H1 (cell line): Measurements from ENCODE around the gene MEGF11. TPM values are rescaled to one million over a fixed set of nuclear protein-coding genes. Genes with fewer than 3 reads are reported as not detected.

ENCODE experiments used
- CTCF ChIA-PET: fragments of 300-600 bp; sonication (Branson Sonifier 250); formaldehyde crosslinking; loops from one replicate; lab custom pipeline; 2021; ENCODE audit not compliant: partially characterized antibody; lab: Charles Lee
- POLR2A ChIA-PET: fragments of 300-600 bp; sonication (Branson Sonifier 250); formaldehyde crosslinking; loops from one replicate; lab custom pipeline; 2021; ENCODE audit warnings: inconsistent platforms; ENCODE audit not compliant: partially characterized antibody; lab: Charles Lee
- DNase-seq, 2 experiments: peaks; one replicate each; pipeline versions ENCODE4 v3.0.0 to v3.0.0-alpha.2; 2010 to 2022; ENCODE audit warnings: low spot score in 2 of 2, low read depth in 1 of 2, mixed read lengths in 1 of 2
- FAIRE-seq: peaks from 2 replicates; lab custom pipeline; 2011; peaks lifted over from hg19 to GRCh38; lab: Jason Lieb, UNC
- H2AFZ ChIP-seq: 2 replicates; pipeline ENCODE4 v1.8.1; 2012; ENCODE audit warnings: low read length, inconsistent platforms
- H2AK5ac ChIP-seq: 2 replicates; pipeline ENCODE4 v1.6.1; 2013; ENCODE audit warnings: low read depth, low read length
- H2BK120ac ChIP-seq: replicated peaks from 2 replicates; pipeline ENCODE3; 2013; ENCODE audit warnings: low read depth, low read length, inconsistent platforms
- H2BK12ac ChIP-seq: 2 replicates; pipeline ENCODE4 v1.6.1; 2013; ENCODE audit warnings: low read depth, low read length
- H2BK15ac ChIP-seq: 2 replicates; pipeline ENCODE4 v1.6.1; 2013; ENCODE audit warnings: low read length
- H2BK20ac ChIP-seq: 2 replicates; pipeline ENCODE4 v1.6.1; 2013; ENCODE audit warnings: low read length
- H2BK5ac ChIP-seq: 2 replicates; pipeline ENCODE4 v1.6.1; 2013; ENCODE audit warnings: low read depth, low read length
- H3K14ac ChIP-seq: 2 replicates; pipeline ENCODE4 v1.6.1; 2013; ENCODE audit warnings: inconsistent platforms; ENCODE audit not compliant: insufficient read length
- H3K18ac ChIP-seq: 2 replicates; pipeline ENCODE4 v1.6.1; 2013; ENCODE audit warnings: low read length; ENCODE audit errors: extremely low read depth
- H3K23ac ChIP-seq: 2 replicates; pipeline ENCODE4 v1.6.1; 2013; ENCODE audit warnings: inconsistent platforms; ENCODE audit not compliant: insufficient read length
- H3K23me2 ChIP-seq: 2 replicates; pipeline ENCODE4 v1.6.1; 2013; ENCODE audit warnings: low read depth, low read length
- H3K27ac ChIP-seq: 2 replicates; pipeline ENCODE4 v1.6.1; 2011; ENCODE audit warnings: low read depth, low read length, inconsistent platforms
- H3K27me3 ChIP-seq, 4 experiments: replicated peaks in 1 of 4; 1 replicate in 1 of 4; 2 replicates in 3 of 4; pipeline versions ENCODE4 v1.6.1 to v1.8.1; 2011 to 2013; ENCODE audit warnings: low read length in 3 of 4, mild to moderate bottlenecking in 3 of 4, inconsistent platforms in 2 of 4, mixed read lengths in 2 of 4, moderate library complexity in 1 of 4; ENCODE audit not compliant: control insufficient read depth in 3 of 4, insufficient read depth in 3 of 4; ENCODE audit errors: extremely low read depth in 1 of 4
- H3K36me3 ChIP-seq, 4 experiments: 2 replicates each; pipeline versions ENCODE4 v1.6.1 to v1.8.1; 2011 to 2013; ENCODE audit warnings: mild to moderate bottlenecking in 4 of 4, low read length in 3 of 4, moderate library complexity in 2 of 4, control low read depth in 1 of 4, inconsistent platforms in 1 of 4; ENCODE audit not compliant: insufficient read depth in 4 of 4, control insufficient read depth in 2 of 4
- H3K4ac ChIP-seq: replicated peaks from 2 replicates; pipeline ENCODE3; 2013; ENCODE audit warnings: low read length, low read depth, mixed read lengths, inconsistent platforms; ENCODE audit not compliant: insufficient read length
- H3K4me1 ChIP-seq, 4 experiments: replicated peaks in 1 of 4; 1 replicate in 1 of 4; 2 replicates in 3 of 4; pipeline versions ENCODE4 v1.6.1 to v1.8.1; 2011 to 2013; ENCODE audit warnings: low read length in 3 of 4, inconsistent platforms in 2 of 4, mixed read lengths in 1 of 4; ENCODE audit not compliant: insufficient read depth in 4 of 4, control insufficient read depth in 3 of 4
- H3K4me2 ChIP-seq, 2 experiments: 2 replicates each; pipeline versions ENCODE4 v1.6.1 to v1.8.1; 2011 to 2013; ENCODE audit warnings: low read depth in 2 of 2, low read length in 2 of 2, control low read depth in 1 of 2, inconsistent platforms in 1 of 2, mild to moderate bottlenecking in 1 of 2; ENCODE audit not compliant: insufficient read depth in 1 of 2
- H3K4me3 ChIP-seq, 4 experiments: fragments of 200-600, 300-600 bp in 1 of 4; sonication (generic), shearing (Covaris generic), sonication (Bioruptor Twin) in 1 of 4; 2 replicates each; pipeline versions ENCODE4 v1.5.1 to v1.8.1; 2011 to 2016; ENCODE audit warnings: low read length in 4 of 4, low read depth in 3 of 4, control low read depth in 2 of 4, inconsistent platforms in 2 of 4, mild to moderate bottlenecking in 2 of 4, mixed read lengths in 1 of 4, moderate library complexity in 1 of 4; ENCODE audit not compliant: insufficient read depth in 2 of 4; ENCODE audit errors: extremely low read depth in 1 of 4
- H3K56ac ChIP-seq: replicated peaks from 2 replicates; pipeline ENCODE3; 2013; ENCODE audit warnings: low read depth, mild to moderate bottlenecking, mixed read lengths, low read length, inconsistent platforms; ENCODE audit not compliant: insufficient read length
- H3K79me1 ChIP-seq: 2 replicates; pipeline ENCODE4 v1.6.1; 2013; ENCODE audit warnings: low read depth, low read length, control low read depth
- H3K79me2 ChIP-seq, 2 experiments: 2 replicates each; pipeline versions ENCODE4 v1.6.1 to v1.8.1; 2012 to 2013; ENCODE audit warnings: low read length in 2 of 2, mild to moderate bottlenecking in 2 of 2, inconsistent platforms in 1 of 2; ENCODE audit not compliant: insufficient read depth in 2 of 2, control insufficient read depth in 1 of 2
- H3K9ac ChIP-seq, 4 experiments: replicated peaks in 1 of 4; 1 replicate in 1 of 4; 2 replicates in 3 of 4; pipeline versions ENCODE4 v1.6.1 to v1.8.1; 2011 to 2013; ENCODE audit warnings: low read depth in 3 of 4, low read length in 3 of 4, control low read depth in 2 of 4, mild to moderate bottlenecking in 2 of 4, moderate library complexity in 2 of 4, inconsistent platforms in 1 of 4; ENCODE audit errors: extremely low read depth in 1 of 4
- H3K9me3 ChIP-seq, 2 experiments: 2 replicates each; pipeline versions ENCODE4 v1.6.1 to v1.8.1; 2012 to 2013; ENCODE audit warnings: mild to moderate bottlenecking in 2 of 2, moderate library complexity in 2 of 2, control low read depth in 1 of 2, inconsistent platforms in 1 of 2, low read depth in 1 of 2, low read length in 1 of 2, mixed read lengths in 1 of 2; ENCODE audit not compliant: insufficient read depth in 2 of 2
- H4K20me1 ChIP-seq, 2 experiments: replicated peaks in 1 of 2; 2 replicates each; pipeline versions ENCODE3 to v1.8.1; 2011 to 2013; ENCODE audit warnings: inconsistent platforms in 2 of 2, low read length in 2 of 2, mild to moderate bottlenecking in 1 of 2; ENCODE audit not compliant: insufficient read depth in 2 of 2, control insufficient read depth in 1 of 2
- H4K5ac ChIP-seq: 2 replicates; pipeline ENCODE4 v1.6.1; 2013; ENCODE audit warnings: low read length, low read depth, mixed read lengths, inconsistent platforms; ENCODE audit not compliant: insufficient read length
- H4K8ac ChIP-seq: 2 replicates; pipeline ENCODE4 v1.8.0; 2013; ENCODE audit warnings: mild to moderate bottlenecking, moderate library complexity, low read length, inconsistent platforms; ENCODE audit not compliant: insufficient read depth; ENCODE audit errors: extremely low read depth
- H4K91ac ChIP-seq: replicated peaks from 2 replicates; pipeline ENCODE3; 2013; ENCODE audit warnings: low read length, mixed read lengths, inconsistent platforms; ENCODE audit not compliant: insufficient read length
- BRCA1 ChIP-seq: IDR thresholded peaks from 2 replicates; pipeline ENCODE4 v1.6.1; 2012; ENCODE audit warnings: low read depth, low read length, improper control_type of control experiment
- CBX8 ChIP-seq: fragments of 300-800, 300-1000 bp; sonication (generic); IDR thresholded peaks from 2 replicates; pipeline ENCODE4 v1.7.1; 2016; ENCODE audit warnings: low read depth, low read length, borderline replicate concordance
- CREB1 ChIP-seq: IDR thresholded peaks from 2 replicates; pipeline ENCODE4 v1.6.1; 2012; ENCODE audit warnings: inconsistent platforms
- EGR1 ChIP-seq: IDR thresholded peaks from 2 replicates; pipeline ENCODE4 v1.6.1; 2011; ENCODE audit warnings: low read depth, low read length, borderline replicate concordance
- EP300 ChIP-seq, 2 experiments: IDR thresholded peaks; 1 replicate in 1 of 2; 2 replicates in 1 of 2; pipeline ENCODE4 v1.6.1; 2011 to 2012; ENCODE audit warnings: low read depth in 2 of 2, low read length in 2 of 2, mild to moderate bottlenecking in 2 of 2, borderline replicate concordance in 1 of 2, inconsistent platforms in 1 of 2, moderate library complexity in 1 of 2
- HDAC6 ChIP-seq: IDR thresholded peaks from one replicate; pipeline ENCODE4 v1.7.1; 2012; ENCODE audit warnings: low read depth, mild to moderate bottlenecking, inconsistent platforms, low read length, moderate library complexity
- RXRA ChIP-seq: IDR thresholded peaks from 2 replicates; pipeline ENCODE4 v1.6.1; 2011; ENCODE audit warnings: low read depth, mild to moderate bottlenecking, low read length, moderate library complexity; ENCODE audit not compliant: insufficient read depth
- SAP30 ChIP-seq: fragments of 300-600 bp; sonication (generic); IDR thresholded peaks from 2 replicates; pipeline ENCODE4 v1.7.1; 2012; ENCODE audit warnings: low read length, moderate library complexity, mild to moderate bottlenecking, inconsistent platforms; ENCODE audit not compliant: insufficient read depth, insufficient replicate concordance
- SUZ12 ChIP-seq: fragments of 200-600 bp; sonication (generic); IDR thresholded peaks from 2 replicates; pipeline ENCODE4 v1.6.1; 2012; ENCODE audit warnings: mild to moderate bottlenecking, inconsistent platforms, low read length, moderate library complexity, mixed read lengths
- TEAD4 ChIP-seq: IDR thresholded peaks from 2 replicates; pipeline ENCODE4 v1.6.1; 2012; ENCODE audit warnings: low read depth, low read length, inconsistent platforms, mixed read lengths
- YY1 ChIP-seq: IDR thresholded peaks from 2 replicates; pipeline ENCODE4 v1.6.1; 2011; ENCODE audit warnings: low read depth, mild to moderate bottlenecking, low read length
- WGBS, 2 experiments: shearing (Covaris generic) in 1 of 2; methylation state at CpG; one replicate each; pipeline versions ENCODE4 v1.1.6 to v1.1.7; 2013 to 2015; ENCODE audit warnings: low lambda C conversion rate in 2 of 2, mixed read lengths in 2 of 2, inconsistent platforms in 1 of 2, low coverage in 1 of 2, missing lambda C conversion rate in 1 of 2; ENCODE audit not compliant: insufficient replicate concordance in 2 of 2, insufficient coverage in 1 of 2, insufficient read length in 1 of 2; ENCODE audit errors: extremely low coverage in 1 of 2, missing lambda C conversion rate in 1 of 2; 5-methylcytosine and 5-hydroxymethylcytosine counted together
- polyA plus RNA-seq, 7 experiments: library from polyadenylated mRNA; depleted of rRNA in 3 of 7; stranded (reverse) in 5 of 7; unstranded in 2 of 7; fragments of >200 nt in 5 of 7; fragments of 200-250 nt in 2 of 7; gene quantifications; 1 replicate in 5 of 7; 2 replicates in 1 of 7; 4 replicates in 1 of 7; pipeline versions ENCODE4 v1.2.1 to v1.2.3, GENCODE V29; 2011 to 2013; ENCODE audit warnings: missing spikeins in 2 of 7, mixed read lengths in 2 of 7
- total RNA-seq: library from RNA; stranded (reverse); fragmentation: NEBNext Ultra II Directional; extraction: Animal tissue kit (Norgen Biotek cat#: 25700); gene quantifications from 2 replicates; pipeline ENCODE4 v1.2.1, GENCODE V29; 2021
- TF ChIP-seq, protein P1 (sequence below), 3 experiments: IDR thresholded peaks; 1 replicate in 2 of 3; 2 replicates in 1 of 3; pipeline versions ENCODE4 v1.5.1 to v1.6.1; 2011; ENCODE audit warnings: low read length in 3 of 3, mild to moderate bottlenecking in 3 of 3, inconsistent platforms in 2 of 3, low read depth in 1 of 3, moderate library complexity in 1 of 3; ENCODE audit not compliant: insufficient read depth in 1 of 3; ENCODE audit errors: control extremely low read depth in 1 of 3

MEGF11 gene
- total and polyA plus RNA-seq, 2 of the 8 experiments (the other 6 are each of a cell fraction or from before 2014, with no cell fraction given), result 4.4 to 4.8 TPM

- Histone ChIP-seq H3K4me1 (peaks cover 0 to 2% (median 0%) of the 10 kb centered on the region in 4 experiments; a peak in 3 of 7 replicates), H3K79me2 (no peaks in the 10 kb centered on the region), H3K14ac (no peak overlapping the region), H3K9ac (no peak overlapping the region), H4K91ac (no peak overlapping the region), H2BK20ac (no peak overlapping the region), H3K18ac (no peak overlapping the region; the same call in 1 of the 2 replicates), H3K4ac (no peak overlapping the region), H4K20me1 (no peaks in the 10 kb centered on the region), H3K56ac (no peak overlapping the region), H3K4me2 (no peak overlapping the region), H3K23me2 (no peaks in the 10 kb centered on the region), H2BK15ac (no peak overlapping the region), H2BK5ac (no peak overlapping the region), H3K9me3 (no peaks in the 10 kb centered on the region), H3K79me1 (no peaks in the 10 kb centered on the region), H2BK12ac (no peak overlapping the region), H4K5ac (no peak overlapping the region), H3K4me3 (no peak overlapping the region), H3K27ac (no peak overlapping the region), H2AK5ac (no peak overlapping the region), H2AFZ (no peak overlapping the region), H3K27me3 (no peaks in the 10 kb centered on the region), H3K23ac (no peak overlapping the region), H4K8ac (no peak overlapping the region), H3K36me3 (no peaks in the 10 kb centered on the region), H2BK120ac (no peak overlapping the region)
- FAIRE-seq (no peak), DNase-seq (no peak)
- 90% methylated on average over 6 of the region's 6 CpGs; no CpG with 5 or more reads in 1 of the 2 experiments for WGBS, 2 experiments
- CTCF ChIA-PET, result interaction anchor here (1.0 to 5.1 kb wide), 10 partner anchors 9 to 334 kb away, joined by 3 to 45 read pairs (median 4); no protein-coding TSS in a partner anchor
- POLR2A ChIA-PET, result interaction anchor here (0.6 to 1.8 kb wide), 2 partner anchors 61 to 361 kb away, joined by 3 to 4 read pairs; partner anchors contain the start of gene RAB11A
- TF ChIP-seq SAP30 (no peak), EP300 (IDR thresholded peaks at IDR 0.05; ENCODE audit: borderline replicate concordance in 1 of 2, low read depth in 2 of 2, low read length in 2 of 2) (no peak), EGR1 (no peak), HDAC6 (no peak), RXRA (no peak), SUZ12 (no peak), CBX8 (no peak), YY1 (no peak), TEAD4 (no peak), BRCA1 (no peak), CREB1 (no peak)
- TF ChIP-seq, protein P1, sequence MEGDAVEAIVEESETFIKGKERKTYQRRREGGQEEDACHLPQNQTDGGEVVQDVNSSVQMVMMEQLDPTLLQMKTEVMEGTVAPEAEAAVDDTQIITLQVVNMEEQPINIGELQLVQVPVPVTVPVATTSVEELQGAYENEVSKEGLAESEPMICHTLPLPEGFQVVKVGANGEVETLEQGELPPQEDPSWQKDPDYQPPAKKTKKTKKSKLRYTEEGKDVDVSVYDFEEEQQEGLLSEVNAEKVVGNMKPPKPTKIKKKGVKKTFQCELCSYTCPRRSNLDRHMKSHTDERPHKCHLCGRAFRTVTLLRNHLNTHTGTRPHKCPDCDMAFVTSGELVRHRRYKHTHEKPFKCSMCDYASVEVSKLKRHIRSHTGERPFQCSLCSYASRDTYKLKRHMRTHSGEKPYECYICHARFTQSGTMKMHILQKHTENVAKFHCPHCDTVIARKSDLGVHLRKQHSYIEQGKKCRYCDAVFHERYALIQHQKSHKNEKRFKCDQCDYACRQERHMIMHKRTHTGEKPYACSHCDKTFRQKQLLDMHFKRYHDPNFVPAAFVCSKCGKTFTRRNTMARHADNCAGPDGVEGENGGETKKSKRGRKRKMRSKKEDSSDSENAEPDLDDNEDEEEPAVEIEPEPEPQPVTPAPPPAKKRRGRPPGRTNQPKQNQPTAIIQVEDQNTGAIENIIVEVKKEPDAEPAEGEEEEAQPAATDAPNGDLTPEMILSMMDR (IDR thresholded peaks at IDR 0.05; ENCODE audit: control extremely low read depth in 1 of 3, insufficient read depth in 1 of 3, low read depth in 1 of 3, low read length in 3 of 3), result no peak
Observed at GRCh38 chr15:65930134-65930533, 323.4 kb downstream of the MEGF11 start.
